ENCODE data around the gene CACNA1D.

The CACNA1D gene

GRCh38 chr3:53495520-53496391 is 1.3 kb downstream of the CACNA1D start:
- no peak for DNase-seq

- DNase-seq, result no peak
These were observed 1.9 kb downstream of the CACNA1D start for GRCh38 chr3:53496392-53496670.

- DNase-seq, result no peak
These were observed 2.6 kb downstream of the CACNA1D start for GRCh38 chr3:53496984-53497383.

GRCh38 chr3:53498806-53499641 is 4.6 kb downstream of the CACNA1D start:
- DNase-seq, result no peak

GRCh38 chr3:53500165-53500777 is 5.9 kb downstream of the CACNA1D start:
- DNase-seq, result no peak

GRCh38 chr3:53501178-53501577 is 6.8 kb downstream of the CACNA1D start:
- no peak for DNase-seq

- DNase-seq, result no peak
These were observed 8.3 kb downstream of the CACNA1D start for GRCh38 chr3:53502737-53503136.

GRCh38 chr3:53503195-53503594 is 8.8 kb downstream of the CACNA1D start:
- no peak for DNase-seq

GRCh38 chr3:53506110-53506762 is 11.8 kb downstream of the CACNA1D start:
- no peak for DNase-seq

- no peak for DNase-seq
These were observed 12.3 kb downstream of the CACNA1D start for GRCh38 chr3:53506763-53507145.

- DNase-seq, result no peak
These were observed 15.1 kb downstream of the CACNA1D start for GRCh38 chr3:53509494-53509893.

GRCh38 chr3:53510508-53510907 is 16.1 kb downstream of the CACNA1D start:
- no peak for DNase-seq

GRCh38 chr3:53511246-53511645 is 16.8 kb downstream of the CACNA1D start:
- DNase-seq, result no peak

GRCh38 chr3:53513556-53514190 is 19.3 kb downstream of the CACNA1D start:
- no peak for DNase-seq

- no peak for DNase-seq
These were observed 21.9 kb downstream of the CACNA1D start for GRCh38 chr3:53516339-53516738.

GRCh38 chr3:53518495-53518981 is 24.1 kb downstream of the CACNA1D start:
- no peak for DNase-seq

- no peak for DNase-seq
These were observed 24.8 kb downstream of the CACNA1D start for GRCh38 chr3:53519065-53519709.

GRCh38 chr3:53523346-53523745 is 28.9 kb downstream of the CACNA1D start:
- DNase-seq, result no peak

- DNase-seq, result no peak
These were observed 30.2 kb downstream of the CACNA1D start for GRCh38 chr3:53524566-53524965.

GRCh38 chr3:53525765-53526703 is 31.6 kb downstream of the CACNA1D start:
- no peak for DNase-seq

GRCh38 chr3:53526704-53527055 is 32.3 kb downstream of the CACNA1D start:
- DNase-seq, result no peak
